Measurements from ENCODE around the gene TNS3. TPM values are rescaled to one million over a fixed set of nuclear protein-coding genes. Genes with fewer than 3 reads are reported as not detected.
A peak's percentile ranks its signal among the peaks of the same experiment; 100 is the strongest.
"Not testable (repeated sequence)": the region's sequence is repeated elsewhere in the genome, so short reads cannot be mapped to it uniquely, and the experiment has no call there.

The TNS3 gene
- total and polyA plus RNA-seq, 3 experiments from 2014 or later, result 1.4 to 1.5 TPM; not detected in 1

GRCh38 chr7:47588704-47589225 lies 6.9 kb upstream of the TNS3 start:
- POLR2A ChIA-PET, result no interaction called here
- Histone ChIP-seq H3K27me3 (ENCODE audit: insufficient read depth, low read length, poor library complexity, severe bottlenecking) (no peaks in the 10 kb centered on the region), H3K9me3 (ENCODE audit: low read length) (no peaks in the 10 kb centered on the region), H3K36me3 (ENCODE audit: insufficient read depth, low read length) (no peaks in the 10 kb centered on the region), H3K27ac (ENCODE audit: low read depth, low read length) (no peak overlapping the region), H3K4me3 (ENCODE audit: low read length) (no peak overlapping the region), H3K4me1 (ENCODE audit: insufficient read depth, low read length) (no peaks in the 10 kb centered on the region)
- no peak for DNase-seq
- H3K36me3 Mint-ChIP-seq, result no peaks in the 10 kb centered on the region
- no peak overlapping the region for H3K27ac Mint-ChIP-seq
- peaks cover 0 to 9% (median 2%) of the 10 kb centered on the region in 5 donors for H3K9me3 Mint-ChIP-seq
- CTCF ChIA-PET, result no interaction called here
- peaks cover 0 to 9% of the 10 kb centered on the region in 2 donors for H3K27me3 Mint-ChIP-seq
- no peaks in the 10 kb centered on the region for H3K4me1 Mint-ChIP-seq
- H3K4me3 Mint-ChIP-seq, result no peak overlapping the region

DNA sequence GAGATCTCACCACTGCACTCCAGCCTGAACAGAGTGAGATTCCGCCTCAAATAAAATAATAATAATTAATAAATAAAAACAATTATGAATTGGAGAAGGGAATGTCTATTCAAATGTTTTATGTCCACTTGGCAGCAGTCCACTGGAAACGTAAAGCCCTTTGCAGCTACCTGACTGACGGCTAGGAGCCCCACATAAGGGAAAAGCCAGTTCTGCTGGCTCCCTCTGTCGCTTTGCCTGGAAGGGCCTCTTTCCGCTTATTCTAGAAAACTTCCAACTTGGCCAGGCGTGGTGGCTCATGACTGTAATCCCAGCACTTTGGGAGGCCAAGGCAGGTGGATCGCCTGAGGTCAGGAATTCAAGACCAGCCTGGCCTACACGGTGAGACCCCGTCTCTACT lies 6.1 kb upstream of the TNS3 start:
- no peaks in the 10 kb centered on the region for H3K27me3 ChIP-seq (ENCODE audit: insufficient read depth, low read length, poor library complexity, severe bottlenecking)
- H3K4me3 Mint-ChIP-seq, result no peak overlapping the region
- peaks cover 0 to 12% (median 2%) of the 10 kb centered on the region in 5 donors for H3K9me3 Mint-ChIP-seq
- no peaks in the 10 kb centered on the region for H3K4me1 Mint-ChIP-seq
- no peak overlapping the region for H3K27ac ChIP-seq (ENCODE audit: low read depth, low read length)
- peak overlapping the region in 1 of 8 donors; percentile 38 for H3K27ac Mint-ChIP-seq
- DNase-seq, result no peak
- no peaks in the 10 kb centered on the region for H3K4me1 ChIP-seq (ENCODE audit: insufficient read depth, low read length)
- no peaks in the 10 kb centered on the region for H3K36me3 Mint-ChIP-seq
- POLR2A ChIA-PET, result no interaction called here
- CTCF ChIA-PET, result no interaction called here
- H3K4me3 ChIP-seq (ENCODE audit: low read length), result no peak overlapping the region
- H3K36me3 ChIP-seq (ENCODE audit: insufficient read depth, low read length), result no peaks in the 10 kb centered on the region
- H3K27me3 Mint-ChIP-seq, result peaks cover 2 to 8% of the 10 kb centered on the region in 2 donors
- no peaks in the 10 kb centered on the region for H3K9me3 ChIP-seq (ENCODE audit: low read length)

- no peaks in the 10 kb centered on the region for H3K36me3 Mint-ChIP-seq
- no peaks in the 10 kb centered on the region for H3K4me1 Mint-ChIP-seq
- H3K4me3 ChIP-seq (ENCODE audit: low read length), result no peak overlapping the region
- H3K4me3 Mint-ChIP-seq, result no peak overlapping the region
- peaks cover 0 to 12% (median 2%) of the 10 kb centered on the region in 5 donors for H3K9me3 Mint-ChIP-seq
- H3K27me3 Mint-ChIP-seq, result peaks cover 8 to 10% of the 10 kb centered on the region in 2 donors
- H3K27ac Mint-ChIP-seq, result no peak overlapping the region
- no peaks in the 10 kb centered on the region for H3K27me3 ChIP-seq (ENCODE audit: insufficient read depth, low read length, poor library complexity, severe bottlenecking)
- no peak overlapping the region for H3K27ac ChIP-seq (ENCODE audit: low read depth, low read length)
- H3K9me3 ChIP-seq (ENCODE audit: low read length), result no peaks in the 10 kb centered on the region
- no peaks in the 10 kb centered on the region for H3K4me1 ChIP-seq (ENCODE audit: insufficient read depth, low read length)
- H3K36me3 ChIP-seq (ENCODE audit: insufficient read depth, low read length), result no peaks in the 10 kb centered on the region
- ChIA-PET CTCF (no interaction called here), POLR2A (no interaction called here)
- DNase-seq, result no peak
These were observed 5.4 kb upstream of the TNS3 start for GRCh38 chr7:47587351-47587750.

- Mint-ChIP-seq H3K27me3 (peaks cover 10 to 13% of the 10 kb centered on the region in 2 donors), H3K4me3 (no peak overlapping the region), H3K27ac (no peak overlapping the region), H3K36me3 (no peaks in the 10 kb centered on the region), H3K9me3 (peaks cover 0 to 12% (median 2%) of the 10 kb centered on the region in 5 donors), H3K4me1 (no peaks in the 10 kb centered on the region)
- H3K27ac ChIP-seq (ENCODE audit: low read depth, low read length), result no peak overlapping the region
- H3K36me3 ChIP-seq (ENCODE audit: insufficient read depth, low read length), result no peaks in the 10 kb centered on the region
- H3K4me3 ChIP-seq (ENCODE audit: low read length), result no peak overlapping the region
- no peak for DNase-seq
- POLR2A ChIA-PET, result no interaction called here
- H3K9me3 ChIP-seq (ENCODE audit: low read length), result no peaks in the 10 kb centered on the region
- CTCF ChIA-PET, result no interaction called here
- no peaks in the 10 kb centered on the region for H3K27me3 ChIP-seq (ENCODE audit: insufficient read depth, low read length, poor library complexity, severe bottlenecking)
- no peaks in the 10 kb centered on the region for H3K4me1 ChIP-seq (ENCODE audit: insufficient read depth, low read length)
These were observed 5.0 kb upstream of the TNS3 start for GRCh38 chr7:47586925-47587324.

DNA sequence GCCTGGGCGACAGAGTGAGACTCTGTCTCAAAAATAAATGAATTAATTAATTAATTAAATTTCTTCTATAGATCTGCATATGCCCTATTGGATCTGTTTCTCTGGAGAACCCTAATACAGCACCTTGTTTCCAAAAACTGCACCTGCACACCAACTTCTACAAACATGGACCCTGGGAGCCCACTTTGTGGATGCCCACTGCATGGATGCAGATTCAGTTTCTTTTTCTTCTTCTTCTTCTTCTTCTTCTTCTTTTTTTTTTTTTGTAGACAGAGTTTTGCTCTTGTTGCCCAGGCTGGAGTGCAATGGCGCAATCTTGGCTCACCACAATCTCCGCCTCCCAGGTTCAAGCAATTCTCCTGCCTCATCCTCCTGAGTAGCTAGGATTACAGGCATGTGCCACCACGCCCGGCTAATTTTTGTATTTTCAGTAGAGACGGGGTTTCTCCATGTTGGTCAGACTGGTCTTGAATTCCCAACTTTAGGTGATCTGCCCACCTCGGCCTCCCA lies 4.3 kb upstream of the TNS3 start:
- H3K27ac Mint-ChIP-seq; H3K27me3 ChIP-seq (ENCODE audit: insufficient read depth, low read length, poor library complexity, severe bottlenecking); H3K36me3 ChIP-seq (ENCODE audit: insufficient read depth, low read length); H3K4me3 ChIP-seq (ENCODE audit: low read length); H3K27ac ChIP-seq (ENCODE audit: low read depth, low read length); H3K4me1 Mint-ChIP-seq; H3K9me3 ChIP-seq (ENCODE audit: low read length); H3K36me3 Mint-ChIP-seq; H3K9me3 Mint-ChIP-seq; CTCF ChIA-PET; DNase-seq; H3K4me3 Mint-ChIP-seq; H3K4me1 ChIP-seq (ENCODE audit: insufficient read depth, low read length); POLR2A ChIA-PET: not testable (repeated sequence)
- H3K27me3 Mint-ChIP-seq, result peaks cover 10 to 13% of the 10 kb centered on the region in 2 donors

GRCh38 chr7:47584536-47584895 lies 2.6 kb upstream of the TNS3 start:
- Histone ChIP-seq H3K4me3 (ENCODE audit: low read length) (no peak overlapping the region), H3K36me3 (ENCODE audit: insufficient read depth, low read length) (no peaks in the 10 kb centered on the region), H3K4me1 (ENCODE audit: insufficient read depth, low read length) (no peaks in the 10 kb centered on the region), H3K27me3 (ENCODE audit: insufficient read depth, low read length, poor library complexity, severe bottlenecking) (no peaks in the 10 kb centered on the region), H3K9me3 (ENCODE audit: low read length) (no peaks in the 10 kb centered on the region), H3K27ac (ENCODE audit: low read depth, low read length) (no peak overlapping the region)
- Mint-ChIP-seq H3K4me1 (no peaks in the 10 kb centered on the region), H3K36me3 (no peaks in the 10 kb centered on the region), H3K4me3 (no peak overlapping the region), H3K9me3 (peaks cover 0 to 7% (median 4%) of the 10 kb centered on the region in 5 donors), H3K27me3 (peaks cover 20 to 25% of the 10 kb centered on the region in 2 donors), H3K27ac (no peak overlapping the region)
- no peak for DNase-seq
- POLR2A ChIA-PET, result no interaction called here
- CTCF ChIA-PET, result interaction anchor here (0.6 kb wide), 1 partner anchor 10 kb away, joined by 3 read pairs; no protein-coding TSS in a partner anchor

GRCh38 chr7:47583739-47584535 lies 2.0 kb upstream of the TNS3 start:
- no peak overlapping the region for H3K27ac ChIP-seq (ENCODE audit: low read depth, low read length)
- H3K36me3 ChIP-seq (ENCODE audit: insufficient read depth, low read length), result no peaks in the 10 kb centered on the region
- DNase-seq, result no peak
- POLR2A ChIA-PET, result no interaction called here
- CTCF ChIA-PET, result no interaction called here
- Mint-ChIP-seq H3K4me1 (no peaks in the 10 kb centered on the region), H3K27me3 (peaks cover 20 to 25% of the 10 kb centered on the region in 2 donors), H3K9me3 (peaks cover 0 to 7% (median 4%) of the 10 kb centered on the region in 5 donors), H3K27ac (no peak overlapping the region), H3K36me3 (no peaks in the 10 kb centered on the region), H3K4me3 (no peak overlapping the region)
- H3K27me3 ChIP-seq (ENCODE audit: insufficient read depth, low read length, poor library complexity, severe bottlenecking), result no peaks in the 10 kb centered on the region
- H3K4me3 ChIP-seq (ENCODE audit: low read length), result no peak overlapping the region
- no peaks in the 10 kb centered on the region for H3K4me1 ChIP-seq (ENCODE audit: insufficient read depth, low read length)
- no peaks in the 10 kb centered on the region for H3K9me3 ChIP-seq (ENCODE audit: low read length)

GRCh38 chr7:47582764-47583738 lies 1.1 kb upstream of the TNS3 start:
- no peak overlapping the region for H3K27ac ChIP-seq (ENCODE audit: low read depth, low read length)
- ChIA-PET POLR2A (no interaction called here), CTCF (no interaction called here)
- Mint-ChIP-seq H3K9me3 (peaks cover 0 to 7% (median 4%) of the 10 kb centered on the region in 5 donors), H3K4me1 (no peaks in the 10 kb centered on the region), H3K36me3 (no peaks in the 10 kb centered on the region), H3K27ac (no peak overlapping the region), H3K27me3 (peaks cover 18 to 25% of the 10 kb centered on the region in 2 donors), H3K4me3 (no peak overlapping the region)
- H3K4me1 ChIP-seq (ENCODE audit: insufficient read depth, low read length), result no peaks in the 10 kb centered on the region
- no peaks in the 10 kb centered on the region for H3K27me3 ChIP-seq (ENCODE audit: insufficient read depth, low read length, poor library complexity, severe bottlenecking)
- no peaks in the 10 kb centered on the region for H3K36me3 ChIP-seq (ENCODE audit: insufficient read depth, low read length)
- H3K4me3 ChIP-seq (ENCODE audit: low read length), result no peak overlapping the region
- DNase-seq, result no peak
- no peaks in the 10 kb centered on the region for H3K9me3 ChIP-seq (ENCODE audit: low read length)

Measured in CD8-positive, alpha-beta memory T cell (primary cell).